IMR-90 (cell line): ENCODE results near the gene ZNF177. TPM values are rescaled to one million over a fixed set of nuclear protein-coding genes. Genes with fewer than 3 reads are reported as not detected.

Experiments
- ATAC-seq: fragments of 200-7000 bp; cut with Tn5 transposase; 2 replicates; pipeline ENCODE4 v1.9.1; 2020; ENCODE audit warnings: low read depth, mild to moderate bottlenecking, moderate library complexity
- BruUV-seq: library from RNA; stranded (reverse); fragments of 400-500 nt; replicated peaks from 2 replicates; lab custom pipeline; 2021; lab: Mats Ljungman, UMichigan
- CTCF ChIA-PET: fragments of 300-600 bp; formaldehyde crosslinking; extraction: SDS; loops from one replicate; lab custom pipeline; 2021; ENCODE audit warnings: antibody characterized with exemption; lab: Yijun Ruan, JAX
- POLR2A ChIA-PET: fragments of 300-600 bp; sonication (Branson Sonifier 250); formaldehyde crosslinking; loops from one replicate; lab custom pipeline; 2022; ENCODE audit warnings: antibody characterized with exemption; ENCODE audit not compliant: unreplicated experiment; lab: Charles Lee
- DNase-seq: peaks from one replicate; pipeline ENCODE4 v3.0.0; 2013
- H2AFZ ChIP-seq: replicated peaks from 2 replicates; pipeline ENCODE3; 2013; ENCODE audit warnings: low read length, mild to moderate bottlenecking; ENCODE audit not compliant: poor library complexity
- H2AK5ac ChIP-seq: 2 replicates; pipeline ENCODE4 v1.6.1; 2013; ENCODE audit warnings: low read depth, low read length, inconsistent platforms
- H2AK9ac ChIP-seq: replicated peaks from 2 replicates; pipeline ENCODE3; 2013; ENCODE audit warnings: mild to moderate bottlenecking, low read depth, low read length, moderate library complexity; ENCODE audit not compliant: poor library complexity
- H2BK120ac ChIP-seq: 2 replicates; pipeline ENCODE4 v1.6.1; 2013; ENCODE audit warnings: low read depth, low read length, inconsistent platforms
- H2BK15ac ChIP-seq: 3 replicates; pipeline ENCODE4 v1.6.1; 2013; ENCODE audit warnings: low read depth, low read length, inconsistent platforms
- H2BK20ac ChIP-seq: 2 replicates; pipeline ENCODE4 v1.6.1; 2013; ENCODE audit warnings: low read depth, mild to moderate bottlenecking, inconsistent platforms, low read length, moderate library complexity
- H2BK5ac ChIP-seq: 2 replicates; pipeline ENCODE4 v1.6.1; 2013; ENCODE audit warnings: mild to moderate bottlenecking, low read depth, low read length, inconsistent platforms; ENCODE audit not compliant: poor library complexity, severe bottlenecking
- H3K14ac ChIP-seq: replicated peaks from 2 replicates; pipeline ENCODE4 v1.6.1; 2013; ENCODE audit warnings: low read depth, low read length, inconsistent platforms
- H3K18ac ChIP-seq: 2 replicates; pipeline ENCODE4 v1.6.1; 2013; ENCODE audit warnings: low read depth, low read length, control low read depth
- H3K23ac ChIP-seq: 2 replicates; pipeline ENCODE4 v1.6.1; 2013; ENCODE audit warnings: low read depth, low read length, inconsistent platforms
- H3K27ac ChIP-seq: 2 replicates; pipeline ENCODE4 v1.5.1; 2013; ENCODE audit warnings: mild to moderate bottlenecking, control low read depth, low read length; ENCODE audit not compliant: insufficient read depth
- H3K27me3 ChIP-seq: 2 replicates; pipeline ENCODE4 v1.6.1; 2013; ENCODE audit warnings: low read length; ENCODE audit not compliant: control insufficient read depth, insufficient read depth
- H3K36me3 ChIP-seq: 2 replicates; pipeline ENCODE4 v1.6.1; 2013; ENCODE audit warnings: low read length, mixed read lengths; ENCODE audit not compliant: control insufficient read depth, insufficient read depth
- H3K4ac ChIP-seq: 2 replicates; pipeline ENCODE4 v1.6.1; 2013; ENCODE audit warnings: low read depth, low read length, inconsistent platforms
- H3K4me1 ChIP-seq: 2 replicates; pipeline ENCODE4 v1.6.1; 2013; ENCODE audit warnings: low read length, mixed read lengths; ENCODE audit not compliant: control insufficient read depth, insufficient read depth
- H3K4me2 ChIP-seq: 2 replicates; pipeline ENCODE4 v1.6.1; 2013; ENCODE audit warnings: low read depth, mild to moderate bottlenecking, control low read depth, low read length, moderate library complexity
- H3K4me3 ChIP-seq: 2 replicates; pipeline ENCODE4 v1.5.1; 2013; ENCODE audit warnings: low read depth, mild to moderate bottlenecking, control low read depth, low read length, moderate library complexity; ENCODE audit not compliant: insufficient read depth
- H3K56ac ChIP-seq: 2 replicates; pipeline ENCODE4 v1.6.1; 2013; ENCODE audit warnings: low read length, inconsistent platforms; ENCODE audit not compliant: insufficient read depth; ENCODE audit errors: extremely low read depth
- H3K79me1 ChIP-seq, 2 experiments: 2 replicates each; pipeline ENCODE4 v1.6.1; 2013; ENCODE audit warnings: low read length in 2 of 2, inconsistent platforms in 1 of 2, low read depth in 1 of 2
- H3K9ac ChIP-seq: 2 replicates; pipeline ENCODE4 v1.6.1; 2013; ENCODE audit warnings: low read depth, low read length, control low read depth
- H3K9me1 ChIP-seq: 2 replicates; pipeline ENCODE4 v1.6.1; 2013; ENCODE audit warnings: low read length, inconsistent platforms; ENCODE audit not compliant: insufficient read depth
- H3K9me3 ChIP-seq: 2 replicates; pipeline ENCODE4 v1.6.1; 2013; ENCODE audit warnings: low read length; ENCODE audit not compliant: control insufficient read depth, insufficient read depth
- H4K20me1 ChIP-seq: 2 replicates; pipeline ENCODE4 v1.6.1; 2013; ENCODE audit warnings: low read length, inconsistent platforms; ENCODE audit not compliant: insufficient read depth
- H4K5ac ChIP-seq: 2 replicates; pipeline ENCODE4 v1.6.1; 2013; ENCODE audit warnings: mild to moderate bottlenecking, low read depth, low read length, control low read depth
- H4K8ac ChIP-seq, 2 experiments: 2 replicates each; pipeline ENCODE4 v1.6.1; 2013; ENCODE audit warnings: low read depth in 2 of 2, low read length in 2 of 2, control low read depth in 1 of 2, inconsistent platforms in 1 of 2
- H4K91ac ChIP-seq: 2 replicates; pipeline ENCODE4 v1.6.1; 2013; ENCODE audit warnings: low read depth, low read length, inconsistent platforms; ENCODE audit not compliant: insufficient read depth
- BHLHE40 ChIP-seq: fragments of 150-350 bp; IDR thresholded peaks from 2 replicates; pipeline ENCODE4 v1.6.1; 2016; ENCODE audit warnings: mild to moderate bottlenecking, low read depth, low read length
- CEBPB ChIP-seq: IDR thresholded peaks from 2 replicates; pipeline ENCODE4 v1.6.1; 2012; ENCODE audit warnings: low read depth, low read length, improper control_type of control experiment
- CHD1 ChIP-seq: IDR thresholded peaks from 2 replicates; pipeline ENCODE4 v1.6.1; 2012; ENCODE audit warnings: low read depth, low read length, improper control_type of control experiment
- MAFK ChIP-seq: IDR thresholded peaks from 2 replicates; pipeline ENCODE4 v1.6.1; 2012; ENCODE audit warnings: low read depth, low read length, improper control_type of control experiment
- MAZ ChIP-seq: IDR thresholded peaks from 2 replicates; pipeline ENCODE4 v1.6.1; 2012; ENCODE audit warnings: low read depth, mild to moderate bottlenecking, low read length, improper control_type of control experiment, moderate library complexity, borderline replicate concordance
- MXI1 ChIP-seq: IDR thresholded peaks from 2 replicates; pipeline ENCODE4 v1.6.1; 2012; ENCODE audit warnings: low read depth, mild to moderate bottlenecking, low read length, moderate library complexity, borderline replicate concordance
- POLR2A ChIP-seq: IDR thresholded peaks from 2 replicates; pipeline ENCODE4 v1.6.1; 2012; ENCODE audit warnings: mild to moderate bottlenecking, low read depth, low read length
- RAD21 ChIP-seq: IDR thresholded peaks from 2 replicates; pipeline ENCODE4 v1.6.1; 2012; ENCODE audit warnings: low read length, improper control_type of control experiment
- RCOR1 ChIP-seq: IDR thresholded peaks from 2 replicates; pipeline ENCODE4 v1.6.1; 2012; ENCODE audit warnings: mild to moderate bottlenecking, low read length, improper control_type of control experiment; ENCODE audit not compliant: insufficient replicate concordance
- RFX5 ChIP-seq: IDR thresholded peaks from 2 replicates; pipeline ENCODE4 v1.8.0; 2012; ENCODE audit warnings: low read depth, mild to moderate bottlenecking, low read length, moderate library complexity
- WGBS, 2 experiments: methylation state at CpG; one replicate each; pipeline versions ENCODE4 v1.1.5 to v1.1.7; 2013; ENCODE audit warnings: missing lambda C conversion rate in 2 of 2; ENCODE audit not compliant: insufficient read length in 1 of 2; ENCODE audit errors: extremely low coverage in 2 of 2; 5-methylcytosine and 5-hydroxymethylcytosine counted together
- dilution Hi-C: fragments of 300-500 bp; cut with HindIII; formaldehyde crosslinking; loops from one replicate; pipeline ENCODE4 v1.14.3; 2018; ENCODE audit warnings: low sequenced_read_pairs; ENCODE audit not compliant: unreplicated experiment
- in situ Hi-C: fragments of 300-500 bp; cut with MboI; formaldehyde crosslinking; loops from 3 replicates; pipeline ENCODE4 v1.14.3; 2019; ENCODE audit warnings: low sequenced_read_pairs, inconsistent platforms, mixed read lengths
- intact Hi-C: fragments of 100-400 bp; cut with micrococcal nuclease; formaldehyde crosslinking; loops from 2 replicates; pipeline ENCODE4 v1.10.0; 2022
- polyA plus RNA-seq, 3 experiments: library from polyadenylated mRNA; depleted of rRNA; stranded (reverse); fragments of >200 nt; gene quantifications; 2 replicates each; pipeline ENCODE4 v1.2.3, GENCODE V29; 2012; ENCODE audit warnings: low replicate concordance in 1 of 3
- total RNA-seq: library from RNA; depleted of rRNA; stranded (reverse); fragments of >200 nt; gene quantifications from 2 replicates; pipeline ENCODE4 v1.2.3, GENCODE V29; 2012
- TF ChIP-seq, protein P1 (sequence below): fragments of 150-350 bp; IDR thresholded peaks from 2 replicates; pipeline ENCODE4 v1.6.1; 2017; ENCODE audit warnings: mild to moderate bottlenecking, antibody characterized with exemption, low read length, low read depth
- TF ChIP-seq, protein P2 (sequence below): conservative IDR thresholded peaks from 2 replicates; pipeline ENCODE4 v1.5.1; 2012; ENCODE audit warnings: mild to moderate bottlenecking, low read depth, low read length, improper control_type of control experiment

The ZNF177 gene
- total and polyA plus RNA-seq, 2 of the 4 experiments (the other 2 are of a cell fraction): 0.87 to 1.1 TPM

DNA sequence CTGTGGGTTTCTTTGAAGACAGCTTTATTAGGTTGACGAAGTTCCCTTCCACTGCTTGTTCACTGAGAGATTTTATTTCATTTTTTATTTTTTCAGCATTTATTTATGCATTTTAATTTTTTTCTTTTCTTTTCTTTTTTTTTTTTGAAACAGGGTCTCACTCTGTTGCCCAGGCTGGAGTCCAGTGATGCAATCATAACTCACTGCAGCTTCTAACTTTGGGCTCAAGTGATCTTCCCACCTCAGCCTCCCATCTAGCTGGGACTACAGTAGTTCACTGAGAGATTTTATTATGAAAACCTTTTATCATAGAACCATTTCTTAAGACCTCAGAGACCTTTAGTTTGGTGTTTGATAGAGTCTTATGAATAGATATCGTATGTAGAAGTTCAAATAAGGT lies 10.3 kb upstream of the ZNF177 start:
- dilution Hi-C loops (no loop called here), in situ Hi-C loops (no loop called here), intact Hi-C loops (no loop called here)
- Histone ChIP-seq H3K9me1 (no peaks in the 10 kb centered on the region), H3K4ac (no peak overlapping the region), H4K8ac (no peak overlapping the region), H4K20me1 (no peaks in the 10 kb centered on the region), H2AFZ (no peak overlapping the region), H2BK5ac (no peak overlapping the region), H3K79me1 (no peaks in the 10 kb centered on the region), H3K9me3 (peaks cover 49% of the 10 kb centered on the region), H2AK5ac (no peak overlapping the region), H2BK15ac (no peak overlapping the region), H3K14ac (no peak overlapping the region), H3K27ac (no peak overlapping the region), H4K91ac (no peak overlapping the region), H3K56ac (no peak overlapping the region), H2BK120ac (no peak overlapping the region), H4K5ac (no peak overlapping the region), H3K27me3 (no peaks in the 10 kb centered on the region), H3K4me1 (no peaks in the 10 kb centered on the region), H2AK9ac (no peak overlapping the region), H3K23ac (no peak overlapping the region), H2BK20ac (no peak overlapping the region), H3K9ac (no peak overlapping the region), H3K18ac (no peak overlapping the region), H3K4me2 (no peak overlapping the region), H3K36me3 (no peaks in the 10 kb centered on the region; the same call in 1 of the 2 replicates), H3K4me3 (no peak overlapping the region)
- CTCF ChIA-PET: interaction anchor here (0.7 kb wide), 1 partner anchor 13 kb away, joined by 3 read pairs; no protein-coding TSS in a partner anchor
- no TSS peak for BruUV-seq
- no peak for ATAC-seq
- POLR2A ChIA-PET: no interaction called here
- DNase-seq: no peak
- no peak for TF ChIP-seq POLR2A
- no peak for TF ChIP-seq RFX5
- TF ChIP-seq, protein P1, sequence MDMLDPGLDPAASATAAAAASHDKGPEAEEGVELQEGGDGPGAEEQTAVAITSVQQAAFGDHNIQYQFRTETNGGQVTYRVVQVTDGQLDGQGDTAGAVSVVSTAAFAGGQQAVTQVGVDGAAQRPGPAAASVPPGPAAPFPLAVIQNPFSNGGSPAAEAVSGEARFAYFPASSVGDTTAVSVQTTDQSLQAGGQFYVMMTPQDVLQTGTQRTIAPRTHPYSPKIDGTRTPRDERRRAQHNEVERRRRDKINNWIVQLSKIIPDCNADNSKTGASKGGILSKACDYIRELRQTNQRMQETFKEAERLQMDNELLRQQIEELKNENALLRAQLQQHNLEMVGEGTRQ: no peak
- no peak for TF ChIP-seq MAFK
- no peak for TF ChIP-seq RAD21
- TF ChIP-seq, protein P2, sequence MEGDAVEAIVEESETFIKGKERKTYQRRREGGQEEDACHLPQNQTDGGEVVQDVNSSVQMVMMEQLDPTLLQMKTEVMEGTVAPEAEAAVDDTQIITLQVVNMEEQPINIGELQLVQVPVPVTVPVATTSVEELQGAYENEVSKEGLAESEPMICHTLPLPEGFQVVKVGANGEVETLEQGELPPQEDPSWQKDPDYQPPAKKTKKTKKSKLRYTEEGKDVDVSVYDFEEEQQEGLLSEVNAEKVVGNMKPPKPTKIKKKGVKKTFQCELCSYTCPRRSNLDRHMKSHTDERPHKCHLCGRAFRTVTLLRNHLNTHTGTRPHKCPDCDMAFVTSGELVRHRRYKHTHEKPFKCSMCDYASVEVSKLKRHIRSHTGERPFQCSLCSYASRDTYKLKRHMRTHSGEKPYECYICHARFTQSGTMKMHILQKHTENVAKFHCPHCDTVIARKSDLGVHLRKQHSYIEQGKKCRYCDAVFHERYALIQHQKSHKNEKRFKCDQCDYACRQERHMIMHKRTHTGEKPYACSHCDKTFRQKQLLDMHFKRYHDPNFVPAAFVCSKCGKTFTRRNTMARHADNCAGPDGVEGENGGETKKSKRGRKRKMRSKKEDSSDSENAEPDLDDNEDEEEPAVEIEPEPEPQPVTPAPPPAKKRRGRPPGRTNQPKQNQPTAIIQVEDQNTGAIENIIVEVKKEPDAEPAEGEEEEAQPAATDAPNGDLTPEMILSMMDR: no peak
- no peak for TF ChIP-seq CEBPB
- TF ChIP-seq MAZ: no peak
- TF ChIP-seq CHD1: no peak
- TF ChIP-seq RCOR1: no peak
- no peak for TF ChIP-seq MXI1
- TF ChIP-seq BHLHE40: no peak
- WGBS, 2 experiments: no CpG with 5 or more reads among the region's 2 CpGs
